Hepatocyte (in vitro differentiated cells): ENCODE results near the gene MED13L.

Experiments used
- EZH2 ChIP-seq: fragments of 200-600 bp; sonication (generic); IDR thresholded peaks from 2 replicates; pipeline ENCODE4 v1.6.1; 2016; ENCODE audit warnings: antibody characterized with exemption, mild to moderate bottlenecking, borderline replicate concordance
- EZH2phosphoT487 ChIP-seq: fragments of 200-600 bp; sonication (generic); IDR thresholded peaks from one replicate; pipeline ENCODE4 v1.6.1; 2018; ENCODE audit warnings: antibody characterized with exemption, mild to moderate bottlenecking, low read depth, moderate library complexity; ENCODE audit not compliant: unreplicated experiment, severe bottlenecking
- TF ChIP-seq, protein P1 (sequence below): fragments of 200-600 bp; sonication (generic); IDR thresholded peaks from 2 replicates; pipeline ENCODE4 v1.5.1; 2016; ENCODE audit warnings: antibody characterized with exemption, mild to moderate bottlenecking; ENCODE audit not compliant: poor library complexity

DNA sequence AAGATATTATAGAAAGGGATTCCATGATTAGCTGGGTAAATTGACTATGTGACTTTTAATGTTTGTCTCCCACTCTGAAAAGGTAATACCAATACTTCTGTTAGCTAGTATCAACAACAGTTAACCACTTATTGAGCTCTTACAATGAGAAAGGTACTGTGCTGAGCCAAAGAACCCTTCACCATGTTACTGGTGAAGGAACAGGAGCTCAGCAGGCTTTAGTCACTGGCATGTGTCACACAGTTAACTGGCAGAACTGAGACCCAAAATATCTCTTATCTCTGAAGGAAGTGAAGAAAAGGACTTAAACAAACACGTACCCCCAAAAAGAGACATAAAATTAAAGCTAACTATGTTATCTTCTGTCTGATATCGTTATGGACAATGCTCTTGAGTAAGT, 170.6 kb downstream of the MED13L start:
- TF ChIP-seq, protein P1, sequence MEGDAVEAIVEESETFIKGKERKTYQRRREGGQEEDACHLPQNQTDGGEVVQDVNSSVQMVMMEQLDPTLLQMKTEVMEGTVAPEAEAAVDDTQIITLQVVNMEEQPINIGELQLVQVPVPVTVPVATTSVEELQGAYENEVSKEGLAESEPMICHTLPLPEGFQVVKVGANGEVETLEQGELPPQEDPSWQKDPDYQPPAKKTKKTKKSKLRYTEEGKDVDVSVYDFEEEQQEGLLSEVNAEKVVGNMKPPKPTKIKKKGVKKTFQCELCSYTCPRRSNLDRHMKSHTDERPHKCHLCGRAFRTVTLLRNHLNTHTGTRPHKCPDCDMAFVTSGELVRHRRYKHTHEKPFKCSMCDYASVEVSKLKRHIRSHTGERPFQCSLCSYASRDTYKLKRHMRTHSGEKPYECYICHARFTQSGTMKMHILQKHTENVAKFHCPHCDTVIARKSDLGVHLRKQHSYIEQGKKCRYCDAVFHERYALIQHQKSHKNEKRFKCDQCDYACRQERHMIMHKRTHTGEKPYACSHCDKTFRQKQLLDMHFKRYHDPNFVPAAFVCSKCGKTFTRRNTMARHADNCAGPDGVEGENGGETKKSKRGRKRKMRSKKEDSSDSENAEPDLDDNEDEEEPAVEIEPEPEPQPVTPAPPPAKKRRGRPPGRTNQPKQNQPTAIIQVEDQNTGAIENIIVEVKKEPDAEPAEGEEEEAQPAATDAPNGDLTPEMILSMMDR, result no peak
- no peak for TF ChIP-seq EZH2
- TF ChIP-seq EZH2phosphoT487, result no peak
